Activated T-helper 9 cell treated with anti-CD3 and anti-CD28 coated beads, Interleukin-2, amount 50 U/mL, for 16 hours (primary cell): ENCODE data around the gene CAMK1.

Experiments
- DNase-seq: peaks from one replicate; pipeline ENCODE4 v3.0.0-alpha.2; 2020; ENCODE audit warnings: low read depth

The CAMK1 gene

DNA sequence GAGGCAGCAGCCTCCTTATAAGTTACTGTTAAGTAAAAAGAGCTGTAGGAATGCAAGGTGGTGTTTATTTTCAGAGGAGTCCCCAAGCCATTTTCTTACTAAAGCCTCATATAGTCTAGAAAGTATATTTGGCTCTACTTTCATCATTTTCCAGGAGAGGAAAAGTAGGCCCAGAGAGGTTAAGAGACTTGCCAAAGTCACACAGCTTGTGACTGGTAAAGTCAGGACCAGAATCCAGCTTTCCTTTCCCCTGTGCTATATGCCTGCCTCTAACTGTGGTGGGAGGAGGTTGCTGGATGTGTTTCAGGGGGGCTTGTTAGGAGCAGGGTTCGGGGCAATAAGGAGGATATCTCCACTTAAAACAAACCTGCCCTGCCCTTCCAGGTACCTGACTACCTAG, 27.2 kb downstream of the CAMK1 start:
- no peak for DNase-seq

DNA sequence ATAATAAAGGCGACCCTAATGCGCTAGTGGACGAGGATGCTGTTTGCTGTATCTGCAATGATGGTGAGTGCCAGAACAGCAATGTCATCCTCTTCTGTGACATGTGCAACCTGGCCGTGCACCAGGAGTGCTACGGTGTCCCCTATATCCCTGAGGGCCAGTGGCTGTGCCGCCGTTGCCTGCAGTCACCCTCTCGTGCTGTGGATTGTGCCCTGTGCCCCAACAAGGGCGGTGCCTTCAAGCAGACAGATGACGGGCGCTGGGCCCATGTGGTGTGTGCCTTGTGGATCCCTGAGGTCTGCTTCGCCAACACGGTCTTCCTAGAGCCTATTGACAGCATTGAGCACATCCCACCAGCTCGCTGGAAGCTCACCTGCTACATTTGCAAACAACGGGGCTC, 30.6 kb downstream of the CAMK1 start:
- DNase-seq, result no peak

DNA sequence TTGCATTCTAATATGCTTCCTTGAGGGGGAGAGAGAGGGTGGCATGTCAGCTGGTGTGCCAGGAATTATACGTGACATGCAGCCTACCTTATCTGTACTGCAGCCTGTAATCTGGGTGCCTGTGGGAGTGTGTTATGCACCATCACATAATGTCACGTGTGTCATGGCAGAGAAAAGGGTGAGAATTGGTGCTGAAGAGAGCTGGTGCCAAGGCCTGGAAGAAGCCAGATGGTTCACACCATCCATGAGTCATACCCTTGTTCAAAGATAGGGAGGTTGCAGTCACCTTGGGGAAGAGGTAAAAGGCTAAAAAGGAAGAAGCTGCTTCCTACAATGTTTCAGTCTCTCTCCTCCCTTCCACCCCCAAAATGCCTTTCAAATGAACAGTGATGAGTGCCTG, 32.9 kb downstream of the CAMK1 start:
- no peak for DNase-seq

DNA sequence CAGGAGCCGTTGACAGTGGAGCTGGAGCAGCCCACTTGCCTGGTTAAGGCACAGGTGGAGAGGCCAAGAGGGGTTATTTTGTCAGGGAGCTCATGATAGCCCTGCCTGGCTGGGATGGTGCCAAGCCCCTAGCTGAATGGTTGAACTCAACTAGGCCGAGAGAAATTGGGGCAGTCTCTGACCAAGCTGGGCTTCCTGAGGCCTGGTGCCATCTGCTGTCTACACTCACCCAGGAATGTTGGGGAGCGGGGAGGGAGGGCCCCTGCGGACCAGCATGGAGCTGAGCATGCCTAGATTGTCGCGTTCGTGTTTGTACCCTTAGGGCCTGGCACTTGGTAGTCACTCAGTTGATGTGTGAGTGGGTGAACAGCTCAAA, 37.0 kb downstream of the CAMK1 start:
- DNase-seq, result no peak

DNA sequence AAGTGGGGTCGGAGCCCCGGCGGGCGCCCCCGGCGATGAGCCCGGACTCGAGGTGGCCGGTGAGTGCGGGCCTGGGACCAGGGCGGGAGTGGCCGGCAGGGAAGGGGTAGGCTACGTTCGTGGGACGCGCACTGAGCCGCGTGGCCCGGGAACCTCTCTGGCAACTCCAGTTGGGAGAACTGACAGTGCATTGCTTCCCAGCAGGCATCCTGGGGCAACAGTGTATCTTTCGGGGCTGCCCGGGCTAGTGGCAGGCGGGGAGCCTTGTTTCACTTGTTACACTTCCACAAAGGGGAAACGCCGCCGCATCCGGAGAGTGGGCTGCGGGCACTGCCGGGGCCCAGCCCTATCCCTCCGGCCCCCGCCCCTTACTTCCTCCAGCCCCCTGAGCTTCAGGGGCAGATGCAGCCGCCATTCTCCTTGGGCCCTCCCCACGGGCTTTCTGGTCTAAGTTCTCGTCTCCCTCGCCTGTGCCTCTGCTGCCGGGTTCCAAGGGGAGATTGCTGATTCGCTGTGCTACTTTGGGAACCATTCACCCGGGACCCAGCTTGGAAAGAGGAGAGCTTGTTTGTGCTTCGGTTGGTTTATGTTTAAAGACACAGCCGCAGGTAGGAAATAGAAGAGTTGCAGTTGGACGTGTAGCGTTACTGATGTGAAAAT, 37.5 kb downstream of the CAMK1 start:
- DNase-seq, result no peak

DNA sequence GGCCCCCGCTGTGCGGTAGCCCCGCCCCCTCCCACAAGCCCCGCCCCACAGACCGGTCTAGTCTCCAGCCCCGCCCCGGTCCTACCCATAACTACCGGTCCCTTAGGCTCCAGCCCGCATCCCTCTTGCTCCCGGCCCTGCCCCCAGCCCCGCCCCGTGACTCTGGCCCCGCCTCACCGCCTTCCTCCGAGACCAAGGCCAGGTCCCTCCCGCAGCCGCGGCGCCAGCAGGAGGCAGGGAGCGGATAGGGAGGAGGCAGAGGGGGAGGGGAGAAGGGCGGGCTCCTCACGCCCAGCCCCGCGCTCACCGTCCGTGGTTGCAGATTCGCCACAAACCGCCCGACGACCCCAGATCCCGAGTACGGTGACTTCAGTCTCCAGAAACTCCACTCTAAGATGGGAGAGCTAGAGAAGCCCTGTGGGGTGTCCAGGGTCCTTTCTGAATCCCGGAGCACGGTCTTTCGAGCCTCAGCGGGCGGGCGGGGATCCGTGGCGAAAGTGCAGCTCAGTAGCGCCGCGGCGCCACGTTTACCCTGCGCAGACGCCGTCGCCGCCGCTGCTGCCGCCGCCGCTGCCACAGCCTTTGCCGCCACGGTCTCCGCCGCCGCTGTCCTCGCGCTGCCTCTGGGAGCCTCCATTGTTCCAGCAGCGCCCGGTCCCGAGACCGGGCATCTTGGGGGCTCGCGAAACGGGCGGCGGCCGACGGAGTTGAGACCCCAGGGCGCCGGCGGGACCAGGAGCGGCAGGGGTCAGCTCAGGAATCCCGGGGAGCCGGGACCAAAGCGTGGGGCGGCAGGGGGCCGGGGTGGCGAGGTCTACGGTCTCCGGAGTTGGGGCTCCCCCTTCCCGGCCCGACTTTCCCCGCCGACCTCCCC, 38.3 kb downstream of the CAMK1 start, which contains the start of gene BRPF1:
Gene BRPF1 (plus strand): TSS at position 530 of the 874 bp plus-strand sequence. CDS start 2,406 bp downstream, outside the sequence.
- peak; percentile 100 for DNase-seq

DNA sequence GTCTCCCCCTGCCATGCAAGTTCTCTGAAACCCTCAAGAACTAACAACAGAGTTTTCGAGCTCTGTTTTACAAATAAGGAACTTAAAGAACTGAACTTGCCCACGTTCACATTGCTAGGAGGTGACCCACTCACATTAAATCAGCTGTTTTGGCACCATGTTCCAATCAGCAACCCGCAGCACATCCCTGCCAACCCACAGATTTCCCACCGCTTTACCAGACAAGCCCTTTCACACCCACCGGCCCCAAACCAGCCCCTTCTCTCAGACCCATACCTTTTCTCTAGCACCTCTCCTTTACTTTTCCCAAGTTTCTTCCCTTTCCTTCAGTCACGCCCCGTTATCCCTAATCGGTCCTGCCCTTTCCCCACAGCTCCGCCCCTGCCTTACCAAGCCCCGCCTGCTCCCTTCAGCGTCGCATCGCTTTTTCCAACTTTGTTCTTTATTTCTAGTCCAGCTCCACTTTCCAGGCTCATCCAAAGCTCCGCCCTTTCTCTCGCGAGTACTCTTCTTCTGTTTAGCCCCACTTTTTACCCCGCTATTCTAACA, 39.0 kb downstream of the CAMK1 start:
- DNase-seq, result no peak

DNA sequence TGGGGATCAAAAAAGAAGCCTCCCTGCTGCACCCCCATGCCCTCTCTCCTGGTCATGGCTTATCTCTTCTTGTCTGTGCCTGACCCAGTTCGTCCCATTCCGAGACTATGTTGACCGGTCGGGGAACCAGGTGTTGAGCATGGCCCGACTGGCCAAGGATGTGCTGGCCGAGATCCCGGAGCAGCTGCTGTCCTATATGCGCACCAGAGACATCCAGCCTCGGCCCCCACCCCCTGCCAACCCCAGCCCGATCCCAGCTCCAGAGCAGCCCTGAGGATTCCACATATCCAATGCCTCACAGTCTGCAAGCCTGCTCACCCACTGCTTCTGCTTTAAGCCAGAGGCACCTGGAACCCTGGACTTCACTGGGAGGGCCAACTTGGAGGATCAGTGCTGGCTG, 40.3 kb downstream of the CAMK1 start:
- no peak for DNase-seq

DNA sequence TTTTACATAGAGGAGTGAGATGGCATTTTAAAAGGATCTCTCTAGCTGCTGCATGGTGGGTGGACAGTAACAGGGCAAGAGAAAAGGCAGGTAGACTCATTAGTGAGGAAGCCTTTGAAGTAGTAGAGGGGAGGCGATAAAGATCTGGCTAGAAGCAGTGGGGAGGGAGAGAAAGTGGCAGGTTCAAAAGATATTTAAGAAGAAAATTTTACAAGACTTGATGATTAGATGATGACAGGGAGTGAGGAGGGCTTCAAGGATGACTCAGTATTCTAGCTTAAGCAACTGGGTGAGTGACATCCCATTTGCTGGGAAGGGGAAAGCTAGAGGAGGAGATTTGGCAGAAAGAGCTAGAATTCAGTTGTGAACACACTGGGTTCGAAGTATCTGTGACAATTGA, 42.0 kb downstream of the CAMK1 start:
- DNase-seq, result no peak

DNA sequence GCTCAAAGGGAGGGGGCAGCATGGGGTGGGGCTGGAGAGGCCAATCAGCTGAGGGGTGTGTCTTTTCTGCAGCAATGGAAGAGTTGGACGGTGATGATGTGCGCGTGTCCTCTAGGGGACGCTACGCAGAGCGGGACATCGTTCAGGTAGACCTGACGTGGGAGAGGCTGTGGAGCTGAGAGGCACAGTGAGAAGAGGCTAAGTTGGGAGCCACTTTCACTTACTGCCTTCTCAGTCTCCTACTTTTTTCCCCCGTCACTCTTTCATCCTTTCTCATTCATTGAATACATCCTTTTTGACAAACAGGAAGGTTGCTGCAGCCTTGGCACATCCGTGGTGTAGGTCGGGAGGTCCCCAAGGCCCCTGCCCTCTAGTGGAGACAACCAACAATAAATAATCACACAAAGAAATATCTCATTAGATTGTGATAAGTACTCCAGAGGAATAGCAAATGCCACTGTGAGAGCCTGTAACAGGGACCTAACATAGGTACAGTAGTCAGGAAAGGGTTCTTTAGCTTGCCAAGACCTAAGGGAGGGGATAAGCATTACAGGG, 42.6 kb downstream of the CAMK1 start:
- peak; percentile 39 for DNase-seq

DNA sequence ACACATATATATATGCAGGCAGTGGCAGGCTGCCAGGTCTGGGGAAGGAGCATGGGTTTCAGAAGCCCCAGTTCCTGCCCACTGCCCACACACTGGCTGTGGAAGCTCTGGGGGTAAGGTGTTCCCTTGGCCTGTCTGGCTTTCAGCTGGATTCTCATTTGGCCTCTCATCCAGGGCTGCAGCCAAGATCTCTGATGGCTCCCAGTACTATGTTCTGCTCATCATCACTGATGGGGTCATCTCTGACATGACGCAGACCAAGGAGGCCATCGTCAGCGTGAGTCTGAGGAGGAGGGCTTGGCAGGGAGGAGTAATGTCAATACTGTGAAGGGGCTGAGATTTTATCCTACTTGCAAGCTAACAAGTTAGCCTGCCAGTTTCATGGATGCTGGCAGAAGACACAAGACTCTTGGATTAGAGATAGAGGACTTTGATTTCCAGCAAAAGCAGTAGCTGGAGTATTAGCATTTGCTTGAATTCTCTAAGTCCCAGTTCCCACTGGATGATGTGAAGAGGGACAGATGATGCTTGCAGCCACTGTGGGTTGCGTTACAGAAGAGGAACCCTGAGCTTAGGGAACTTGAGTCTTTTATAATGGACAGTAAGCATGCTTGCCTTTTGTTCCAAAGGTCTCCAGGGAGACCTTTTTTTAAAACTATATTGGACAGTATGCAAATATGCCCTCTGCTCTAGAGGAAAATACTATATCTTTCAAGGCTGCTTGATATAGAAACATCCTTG, 43.8 kb downstream of the CAMK1 start:
- no peak for DNase-seq

DNA sequence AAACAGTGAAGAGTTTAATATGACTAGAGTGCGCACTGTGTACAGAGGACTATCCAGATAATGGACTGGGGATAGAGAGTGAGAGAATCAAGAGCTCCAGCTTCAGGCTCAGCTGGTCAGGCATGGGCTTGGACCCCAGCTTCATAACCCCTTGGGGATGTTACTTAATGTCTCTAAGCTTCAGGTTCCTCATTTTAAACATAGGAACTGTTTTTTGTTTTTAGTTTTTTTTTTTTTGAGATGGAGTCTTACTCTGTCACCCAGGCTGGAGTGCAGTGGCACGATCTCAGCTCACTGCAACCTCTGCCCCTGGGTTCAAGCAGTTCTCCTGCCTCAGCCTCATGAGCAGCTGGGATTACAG, 48.1 kb downstream of the CAMK1 start:
- no peak for DNase-seq

DNA sequence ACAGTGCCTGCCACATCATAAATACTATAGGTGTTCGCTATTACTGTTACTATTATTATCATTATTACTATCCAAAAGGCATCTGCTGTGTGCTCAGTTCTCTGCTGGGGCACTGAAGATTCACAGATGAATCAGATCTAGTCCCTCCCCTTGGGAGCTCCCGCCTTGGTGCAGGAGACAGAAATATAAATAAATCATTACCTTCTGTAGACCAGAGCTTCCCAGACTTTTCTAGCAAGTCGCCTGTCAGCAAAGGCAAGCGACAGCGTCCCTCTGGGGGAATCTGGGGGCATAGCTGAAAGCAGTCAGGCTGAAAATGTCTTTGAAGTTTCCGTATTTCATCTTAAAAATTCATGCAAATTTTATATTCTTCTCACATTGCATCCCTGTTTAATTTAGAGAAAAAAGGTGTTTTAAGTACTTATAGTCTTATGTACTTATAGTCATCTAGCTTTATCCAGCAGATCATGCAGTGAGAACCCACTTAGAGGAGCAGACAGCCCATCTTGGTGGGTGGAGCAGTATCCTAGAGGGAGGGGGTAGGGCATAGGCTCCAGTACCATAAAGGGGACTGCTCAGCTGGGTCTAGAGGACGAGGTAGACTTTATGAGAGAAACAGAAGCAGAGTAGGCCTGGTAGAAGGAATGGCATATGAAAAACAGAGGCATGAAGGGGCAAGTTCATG, 48.6 kb downstream of the CAMK1 start:
- DNase-seq, result no peak

DNA sequence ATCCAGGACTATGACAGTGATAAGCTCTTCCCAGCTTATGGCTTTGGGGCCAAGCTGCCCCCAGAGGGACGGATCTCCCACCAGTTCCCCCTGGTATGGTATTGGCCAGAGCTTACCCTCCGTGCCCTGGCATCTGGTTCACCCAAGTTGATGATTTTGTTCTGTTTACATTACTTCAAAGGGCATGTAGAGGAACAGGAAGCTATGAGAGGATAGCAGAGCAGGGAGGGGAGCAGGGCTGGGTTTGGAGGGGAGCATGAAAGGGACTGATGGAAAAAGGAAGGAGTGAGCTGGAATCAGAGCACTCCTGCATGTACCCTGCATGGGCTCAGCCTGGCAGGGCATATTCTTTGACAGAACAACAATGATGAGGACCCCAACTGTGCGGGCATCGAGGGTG, 51.6 kb downstream of the CAMK1 start:
- no peak for DNase-seq

DNA sequence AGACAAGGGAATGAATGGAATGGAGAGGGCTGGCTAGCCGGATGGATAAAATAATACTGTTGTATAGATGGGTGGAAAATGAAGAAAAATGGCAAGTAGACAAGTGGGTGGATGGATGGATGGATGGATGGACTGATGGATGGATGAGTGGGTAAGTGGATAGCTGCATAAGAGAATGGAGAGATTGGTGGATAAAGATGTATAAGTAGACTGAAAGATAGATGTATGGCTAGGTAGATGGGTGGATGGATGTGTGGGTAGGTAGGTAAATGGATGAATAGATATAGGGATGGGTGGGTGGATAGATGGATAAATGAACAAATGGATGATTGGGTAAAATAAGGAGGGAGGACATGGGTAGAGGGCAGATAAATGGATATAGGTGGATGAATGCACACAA, 52.2 kb downstream of the CAMK1 start:
- DNase-seq, result no peak

DNA sequence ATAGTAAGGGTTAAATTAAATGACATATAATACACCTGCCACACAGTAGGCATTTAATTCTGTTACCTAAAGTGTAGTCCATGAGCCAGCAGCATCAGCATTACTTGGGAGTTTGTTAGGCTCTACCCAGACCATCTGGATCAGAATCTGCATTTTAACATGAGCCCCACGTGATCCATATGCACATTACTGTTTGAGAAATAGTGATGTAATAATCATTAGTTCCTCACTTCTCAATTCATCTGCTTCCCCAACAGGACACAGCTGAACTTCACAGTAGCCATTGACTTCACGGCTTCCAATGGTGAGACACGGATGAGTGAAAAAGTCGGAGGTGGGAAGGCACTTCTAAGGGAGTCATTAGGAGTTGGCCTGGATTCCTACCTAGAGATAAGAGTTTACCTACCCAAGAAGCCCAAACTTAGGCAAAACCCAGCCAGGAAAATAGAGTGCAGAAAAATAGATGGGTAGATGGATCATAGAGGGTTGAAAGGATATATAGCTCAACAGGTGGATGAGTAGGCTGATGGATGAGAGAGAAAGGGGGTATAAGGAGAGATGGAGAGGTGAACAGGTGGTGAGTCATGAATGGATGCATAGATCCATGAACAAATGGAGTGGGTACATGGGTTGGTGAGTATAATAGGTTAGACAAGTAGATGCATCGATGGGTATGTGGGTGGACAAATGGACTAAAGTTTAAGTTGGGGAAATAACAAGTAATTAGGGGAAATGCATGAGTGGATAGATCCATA, 52.8 kb downstream of the CAMK1 start:
- DNase-seq, result no peak

DNA sequence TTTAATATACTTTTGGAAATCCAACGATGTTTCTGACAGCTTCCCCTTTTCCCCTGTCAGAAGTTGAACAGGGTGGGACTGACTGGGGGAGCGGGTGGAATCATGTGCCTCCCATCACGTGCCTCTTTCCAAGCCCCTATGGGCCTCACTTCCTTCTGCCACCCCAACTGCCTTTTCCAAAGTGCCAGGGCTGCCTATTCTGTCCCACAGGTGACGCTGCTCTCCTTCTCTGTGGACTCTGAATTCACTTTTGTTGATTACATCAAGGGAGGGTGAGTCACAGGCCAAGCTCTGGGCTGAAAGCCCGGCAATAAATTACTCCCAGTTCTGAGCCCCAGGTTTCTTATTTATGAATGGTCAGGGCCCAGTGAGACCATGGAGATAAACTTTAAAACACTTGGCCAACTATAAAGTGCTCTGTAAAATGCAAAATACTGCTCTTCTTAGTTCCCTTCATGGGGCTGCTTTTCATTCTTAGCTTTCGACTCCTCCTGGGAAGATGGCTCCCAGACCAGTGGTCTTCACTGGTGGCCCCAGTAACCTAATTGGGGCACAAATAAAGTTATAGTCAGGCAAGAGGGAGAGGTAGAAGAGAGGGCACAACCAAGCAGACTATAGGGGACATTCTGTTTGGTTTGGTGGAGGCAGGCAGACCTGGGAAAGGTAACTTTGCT, 53.8 kb downstream of the CAMK1 start:
- DNase-seq, result no peak

DNA sequence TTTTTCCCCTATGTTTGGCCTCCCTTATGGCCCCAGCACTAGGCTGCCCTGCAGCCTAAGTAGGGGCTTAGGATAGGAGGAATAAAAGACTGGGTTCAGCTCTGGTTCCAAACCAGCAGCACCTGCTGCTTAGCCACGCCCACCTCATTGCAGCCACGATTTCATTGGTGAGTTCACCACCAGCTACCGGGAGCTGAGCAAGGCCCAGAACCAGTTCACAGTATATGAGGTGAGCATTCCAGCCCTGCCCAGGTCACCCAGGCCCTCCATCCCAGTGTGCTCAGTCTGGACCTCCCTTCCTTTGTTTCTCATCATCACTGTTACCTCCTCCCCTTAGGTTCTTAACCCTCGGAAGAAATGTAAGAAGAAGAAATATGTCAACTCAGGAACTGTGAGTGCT, 54.6 kb downstream of the CAMK1 start:
- no peak for DNase-seq

DNA sequence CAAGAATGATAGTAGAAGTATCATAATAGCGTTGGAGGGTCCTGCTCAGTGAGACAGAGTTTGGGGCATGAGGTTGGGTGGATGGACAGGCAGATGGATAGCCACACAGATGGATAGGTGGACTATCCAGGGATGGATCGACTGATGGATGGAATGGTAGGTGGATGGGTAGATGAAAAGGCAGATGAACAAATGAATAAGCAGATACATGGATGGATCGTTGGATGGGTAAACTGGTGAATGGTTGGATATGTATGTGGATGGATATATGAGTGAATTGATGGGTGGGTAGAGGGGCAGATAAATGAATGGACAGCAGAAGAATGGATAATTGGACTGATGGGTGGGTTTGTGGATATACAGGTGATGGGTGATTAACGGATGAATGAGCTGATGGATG, 56.6 kb downstream of the CAMK1 start:
- no peak for DNase-seq

DNA sequence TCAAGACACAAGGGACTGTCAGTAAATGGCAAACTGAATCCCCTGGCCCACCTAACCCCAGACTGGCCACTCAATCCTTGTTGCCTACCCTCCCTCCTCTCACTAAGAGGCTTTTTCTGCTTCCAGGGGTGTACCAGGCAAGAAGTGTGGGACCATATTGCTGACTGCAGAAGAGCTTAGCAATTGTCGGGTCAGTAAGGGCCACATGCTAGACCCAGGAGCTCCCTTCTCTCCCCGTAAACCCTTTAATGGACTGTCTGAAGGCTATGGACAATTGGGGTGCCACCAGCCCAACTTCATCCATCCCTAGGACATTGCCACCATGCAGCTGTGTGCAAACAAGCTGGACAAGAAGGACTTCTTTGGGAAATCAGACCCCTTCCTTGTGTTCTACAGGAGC, 57.3 kb downstream of the CAMK1 start:
- no peak for DNase-seq
